GM19395 (cell line): Measurements from ENCODE around the gene NFATC2IP.
"Not testable (repeated sequence)": the region's sequence is repeated elsewhere in the genome, so short reads cannot be mapped to it uniquely, and the experiment has no call there.

Source experiments
- ATAC-seq: cut with Tn5 transposase; IDR thresholded peaks from one replicate; pipeline ENCODE4 v1.9.1; 2021; ENCODE audit warnings: mild to moderate bottlenecking, moderate library complexity; ENCODE audit not compliant: unreplicated experiment

Gene NFATC2IP

DNA sequence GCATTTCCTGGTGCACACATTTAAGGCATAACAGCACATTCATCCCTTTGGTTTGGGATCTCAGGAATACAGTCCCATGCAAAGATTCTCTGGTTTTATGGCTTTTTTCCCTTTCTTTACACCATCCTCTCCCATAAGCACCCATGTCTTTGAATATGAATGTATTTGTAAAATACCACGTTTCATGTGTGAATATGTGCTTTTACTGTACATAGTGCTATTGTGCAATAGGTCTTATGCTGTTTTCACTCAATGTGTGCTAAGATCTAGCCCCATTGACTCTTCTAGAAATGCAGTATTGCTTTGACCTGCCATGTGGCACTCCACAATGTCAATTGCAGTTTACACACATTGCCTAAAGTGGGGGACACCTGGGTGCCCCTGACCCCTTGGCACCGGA is 13.8 kb downstream of the NFATC2IP start:
- no peak for ATAC-seq

DNA sequence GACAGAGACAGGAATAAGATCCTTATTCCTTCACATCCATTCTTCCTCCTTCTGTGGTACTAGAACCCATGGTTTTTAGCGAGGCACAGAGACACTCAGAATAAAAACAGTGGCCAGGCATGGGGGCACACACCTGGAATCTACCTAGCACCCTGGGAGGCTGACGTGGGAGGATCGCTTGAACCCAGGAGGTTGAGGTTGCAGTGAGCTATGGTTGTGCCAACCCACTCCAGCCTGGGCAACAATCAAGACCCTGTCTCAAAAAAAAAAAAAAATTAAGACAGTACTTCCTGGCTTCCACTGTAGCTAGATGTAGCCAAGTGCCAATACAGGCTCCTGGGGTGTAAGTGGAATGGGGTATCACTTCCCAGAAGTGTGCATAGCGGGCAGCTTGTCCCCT is 16.4 kb downstream of the NFATC2IP start:
- no peak for ATAC-seq

DNA sequence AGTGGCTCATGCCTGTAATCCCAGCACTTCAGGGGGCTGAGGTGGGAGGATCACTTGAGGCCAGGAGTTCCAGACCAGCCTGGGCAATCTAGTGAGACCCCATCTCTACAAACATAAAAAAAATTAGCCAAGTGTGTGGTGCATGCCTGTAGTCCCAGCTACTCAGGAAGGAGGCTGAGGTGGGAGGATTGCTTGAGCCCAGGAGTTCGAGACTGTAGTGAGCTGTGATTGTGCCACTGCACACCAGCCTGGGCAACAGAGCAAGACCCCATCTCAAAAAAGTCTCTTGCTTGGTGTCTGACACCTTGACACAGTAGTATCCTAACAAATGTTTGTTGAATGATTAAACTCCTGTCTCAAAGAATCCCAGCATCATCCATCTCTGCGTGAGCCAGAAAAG is 19.0 kb downstream of the NFATC2IP start:
- not testable (repeated sequence) for ATAC-seq

DNA sequence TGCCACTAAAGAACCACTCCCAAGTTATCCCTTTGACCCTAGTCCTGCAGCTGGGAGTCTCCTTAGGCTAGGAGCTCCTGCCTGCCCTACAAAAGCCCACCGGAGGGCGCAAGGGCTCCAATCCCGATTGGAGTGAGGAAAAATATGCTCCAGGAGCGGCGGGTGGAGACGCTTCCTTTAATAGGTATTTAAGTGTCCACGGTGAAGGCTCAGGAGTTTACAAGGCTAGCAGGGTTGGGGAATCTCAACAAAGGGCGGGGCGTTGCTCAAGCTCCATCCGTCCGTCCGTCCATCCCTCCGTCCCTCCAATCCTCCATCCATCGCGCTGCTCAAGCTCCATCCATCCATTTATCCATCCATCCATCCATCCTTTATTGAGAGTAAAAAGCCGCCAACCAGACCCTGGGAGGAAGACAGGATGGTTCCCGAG is 23.3 kb downstream of the NFATC2IP start:
- ATAC-seq: peak; percentile 21

DNA sequence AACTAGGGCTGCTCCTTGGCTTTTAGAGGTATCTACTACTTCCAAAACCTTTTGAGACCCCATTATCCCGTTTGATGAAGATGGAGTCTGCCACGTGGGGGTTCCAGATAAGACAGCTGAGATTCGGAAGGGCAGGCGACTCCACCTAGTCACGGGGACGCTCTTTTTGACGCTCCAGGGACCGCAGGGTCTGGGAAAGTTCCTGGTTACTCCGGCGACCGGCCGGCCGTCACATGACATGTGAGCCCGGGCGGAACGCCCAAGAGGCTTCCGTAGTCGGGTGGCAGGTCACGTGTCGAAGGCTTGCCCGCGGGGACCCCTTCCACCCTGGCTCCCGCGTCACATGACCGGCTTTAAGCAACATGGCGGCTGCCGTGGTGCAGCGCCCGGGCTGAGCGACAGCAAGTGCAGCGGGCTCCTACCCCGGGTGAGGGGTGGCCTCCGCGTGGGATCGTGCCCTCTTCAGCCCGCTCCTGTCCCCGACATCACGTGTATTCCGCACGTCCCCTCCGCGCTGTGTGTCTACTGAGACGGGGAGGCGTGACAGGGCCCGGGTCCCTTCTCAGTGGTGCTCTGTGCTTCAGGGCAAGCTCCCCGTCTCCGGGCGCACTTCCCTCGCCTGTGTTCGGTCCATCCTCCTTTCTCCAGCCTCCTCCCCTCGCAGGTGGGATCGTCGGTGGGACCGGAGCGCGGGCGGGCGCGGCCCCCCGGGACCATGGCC is 23.9 kb downstream of the NFATC2IP start, which contains the start of gene SPNS1:
SPNS1 (plus strand) TSS at position 342 of the 721 bp plus-strand sequence; CDS start at position 716, 374 bp downstream.
- peak; percentile 88 for ATAC-seq

DNA sequence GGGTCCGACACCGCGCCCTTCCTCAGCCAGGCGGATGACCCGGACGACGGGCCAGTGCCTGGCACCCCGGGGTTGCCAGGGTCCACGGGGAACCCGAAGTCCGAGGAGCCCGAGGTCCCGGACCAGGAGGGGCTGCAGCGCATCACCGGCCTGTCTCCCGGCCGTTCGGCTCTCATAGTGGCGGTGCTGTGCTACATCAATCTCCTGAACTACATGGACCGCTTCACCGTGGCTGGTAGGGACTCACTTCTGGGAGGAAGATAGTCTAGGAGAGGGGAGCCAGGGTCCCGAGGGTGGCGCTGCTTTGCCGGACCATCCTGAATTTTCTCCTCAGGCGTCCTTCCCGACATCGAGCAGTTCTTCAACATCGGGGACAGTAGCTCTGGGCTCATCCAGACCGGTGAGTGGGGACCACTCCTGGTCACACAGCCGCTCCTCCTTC is 24.4 kb downstream of the NFATC2IP start:
- ATAC-seq: no peak

DNA sequence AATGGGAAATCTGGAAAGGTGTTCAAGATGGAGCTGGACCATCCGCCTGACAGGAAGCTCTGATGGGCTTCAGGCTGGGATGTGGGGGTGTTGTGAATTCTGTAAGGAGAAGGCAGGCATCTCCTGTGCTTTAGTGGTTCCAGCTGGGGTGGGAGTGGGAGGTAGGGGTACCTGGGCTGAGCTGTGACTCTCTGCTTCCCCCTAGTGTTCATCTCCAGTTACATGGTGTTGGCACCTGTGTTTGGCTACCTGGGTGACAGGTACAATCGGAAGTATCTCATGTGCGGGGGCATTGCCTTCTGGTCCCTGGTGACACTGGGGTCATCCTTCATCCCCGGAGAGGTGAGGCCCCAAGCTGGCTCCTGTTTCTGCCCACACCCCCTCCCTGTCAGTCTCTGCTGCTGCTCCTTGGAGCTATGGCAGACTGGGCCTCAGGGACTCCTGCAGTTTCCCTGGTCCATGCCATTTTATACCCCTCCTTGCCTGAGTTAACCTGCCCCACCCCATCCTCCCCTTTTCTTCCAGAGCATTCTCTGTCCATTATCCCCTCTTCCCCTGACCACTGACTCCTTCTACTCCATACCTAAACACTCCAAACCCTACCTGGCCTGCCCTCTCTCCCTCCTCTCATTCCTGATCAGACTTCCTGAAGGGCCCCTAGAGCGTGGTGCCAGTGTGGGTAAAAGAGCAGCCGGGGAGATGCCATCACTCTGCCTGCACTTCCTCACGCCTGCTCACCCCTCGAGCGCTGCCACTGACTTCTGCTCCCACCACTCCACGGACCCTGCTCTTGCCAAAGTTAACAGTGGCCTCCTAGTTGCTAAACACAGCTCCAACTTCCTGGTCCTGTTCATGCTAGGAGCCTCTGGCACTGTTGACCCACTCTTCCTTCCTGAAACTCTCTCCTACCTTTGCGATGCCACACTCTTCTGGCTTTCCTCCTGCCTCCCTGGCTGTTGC is 27.2 kb downstream of the NFATC2IP start:
- ATAC-seq: no peak

DNA sequence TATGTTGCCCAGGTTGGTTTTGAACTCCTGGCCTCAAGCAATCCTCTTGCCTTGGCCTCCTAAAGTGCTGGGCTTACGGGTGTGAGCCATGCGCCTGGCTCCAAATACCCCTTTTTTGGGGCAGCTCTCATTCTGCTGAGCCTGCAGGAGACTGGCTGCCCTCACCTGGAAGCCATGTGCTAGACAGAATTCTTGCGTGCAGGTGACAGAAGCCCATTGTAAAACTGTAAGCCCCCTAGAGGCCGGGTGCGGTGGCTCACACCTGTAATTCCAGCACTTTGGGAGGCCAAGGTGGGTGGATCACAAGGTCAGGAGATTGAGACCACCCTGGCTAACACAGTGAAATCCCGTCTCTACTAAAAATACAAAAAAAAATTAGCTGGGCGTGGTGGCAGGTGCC is 29.6 kb downstream of the NFATC2IP start:
- ATAC-seq: not testable (repeated sequence)

DNA sequence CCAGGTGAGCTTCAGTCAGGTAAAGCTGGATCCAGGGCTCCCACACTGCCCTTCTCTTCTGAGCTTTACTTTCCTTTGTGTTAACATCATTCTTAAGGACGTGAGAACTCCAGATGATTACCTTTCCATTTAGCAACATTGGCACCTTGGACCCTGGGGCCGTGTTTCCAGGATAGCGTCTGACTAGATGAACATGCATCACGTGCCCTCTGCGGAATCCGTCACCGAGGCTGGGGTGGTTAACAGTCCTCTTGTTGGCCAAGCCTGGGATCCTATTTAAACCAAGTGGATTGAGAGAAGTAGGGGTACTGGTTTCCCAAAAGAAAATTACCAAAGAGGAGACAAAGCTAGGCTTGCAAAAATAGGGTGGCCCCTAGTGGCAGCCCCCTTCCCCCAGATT is 30.2 kb downstream of the NFATC2IP start:
- ATAC-seq: no peak

DNA sequence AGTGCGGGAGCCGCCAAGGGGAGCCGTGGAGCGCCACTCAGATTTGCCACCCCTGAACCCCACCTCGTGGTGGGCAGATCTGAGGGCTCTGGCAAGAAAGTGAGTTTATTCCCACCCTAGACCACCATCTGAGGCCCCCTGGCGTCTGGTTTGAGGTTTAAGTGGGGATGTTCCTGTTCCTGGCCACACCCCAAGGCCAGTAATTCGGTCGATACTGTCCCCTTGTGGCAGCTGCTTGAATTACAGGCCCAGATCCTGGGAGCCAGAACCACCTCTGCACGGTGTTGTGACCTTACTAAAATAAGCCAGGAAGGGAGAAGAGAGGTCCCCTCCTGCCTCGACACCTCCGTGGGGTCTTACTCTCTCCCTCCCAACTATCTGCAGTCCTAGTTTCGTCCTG is 30.8 kb downstream of the NFATC2IP start:
- ATAC-seq: no peak

DNA sequence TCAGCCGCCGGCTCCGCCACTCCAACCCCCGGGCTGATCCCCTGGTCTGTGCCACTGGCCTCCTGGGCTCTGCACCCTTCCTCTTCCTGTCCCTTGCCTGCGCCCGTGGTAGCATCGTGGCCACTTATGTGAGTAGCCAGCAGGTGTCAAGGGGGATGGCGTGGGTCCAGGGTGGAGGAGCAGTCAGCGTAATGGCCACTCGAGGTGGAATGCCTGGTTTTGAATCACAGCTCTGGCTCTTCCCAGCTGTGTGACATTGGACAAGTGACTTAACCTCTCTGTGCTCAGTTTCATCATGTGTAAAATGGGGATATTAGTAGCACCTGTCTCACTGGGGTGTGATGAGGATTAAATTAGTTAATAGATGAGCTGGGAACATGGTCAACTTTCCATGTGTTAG is 31.7 kb downstream of the NFATC2IP start:
- no peak for ATAC-seq

DNA sequence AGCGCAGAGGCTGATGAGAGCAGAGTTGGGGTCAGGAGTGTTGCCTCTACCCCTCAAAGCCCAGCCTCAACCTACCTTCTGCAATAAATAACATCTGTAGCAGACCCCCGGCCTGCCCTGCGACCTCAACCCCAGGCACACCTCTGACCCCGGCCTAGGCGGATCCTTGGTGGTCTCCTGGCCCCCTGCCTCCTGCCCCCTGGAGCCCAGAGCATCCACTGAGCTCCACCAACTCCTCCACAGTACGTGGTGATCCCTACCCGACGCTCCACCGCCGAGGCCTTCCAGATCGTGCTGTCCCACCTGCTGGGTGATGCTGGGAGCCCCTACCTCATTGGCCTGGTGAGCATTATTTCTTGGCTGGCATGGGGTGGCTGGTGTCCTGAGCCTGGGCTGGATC is 32.2 kb downstream of the NFATC2IP start:
- ATAC-seq: no peak

DNA sequence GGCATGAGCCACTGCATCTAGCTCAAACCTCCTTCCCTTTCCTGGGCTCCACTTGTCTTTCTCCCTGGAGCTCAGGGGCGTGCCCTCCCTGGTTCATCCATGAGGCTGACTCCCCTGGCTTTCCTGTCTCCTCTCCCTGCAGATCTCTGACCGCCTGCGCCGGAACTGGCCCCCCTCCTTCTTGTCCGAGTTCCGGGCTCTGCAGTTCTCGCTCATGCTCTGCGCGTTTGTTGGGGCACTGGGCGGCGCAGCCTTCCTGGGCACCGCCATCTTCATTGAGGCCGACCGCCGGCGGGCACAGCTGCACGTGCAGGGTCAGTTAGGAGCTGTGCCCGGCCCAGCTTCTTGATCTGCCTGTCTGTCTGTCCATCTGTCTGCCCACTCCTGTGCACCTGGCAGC is 32.9 kb downstream of the NFATC2IP start:
- no peak for ATAC-seq

DNA sequence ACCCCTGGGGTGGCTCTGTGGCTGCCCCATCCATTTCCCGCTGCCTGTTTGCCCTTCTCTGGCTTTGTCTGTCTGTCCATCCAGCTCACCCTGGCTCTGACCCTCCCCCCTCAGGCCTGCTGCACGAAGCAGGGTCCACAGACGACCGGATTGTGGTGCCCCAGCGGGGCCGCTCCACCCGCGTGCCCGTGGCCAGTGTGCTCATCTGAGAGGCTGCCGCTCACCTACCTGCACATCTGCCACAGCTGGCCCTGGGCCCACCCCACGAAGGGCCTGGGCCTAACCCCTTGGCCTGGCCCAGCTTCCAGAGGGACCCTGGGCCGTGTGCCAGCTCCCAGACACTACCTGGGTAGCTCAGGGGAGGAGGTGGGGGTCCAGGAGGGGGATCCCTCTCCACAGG is 33.4 kb downstream of the NFATC2IP start:
- ATAC-seq: no peak

DNA sequence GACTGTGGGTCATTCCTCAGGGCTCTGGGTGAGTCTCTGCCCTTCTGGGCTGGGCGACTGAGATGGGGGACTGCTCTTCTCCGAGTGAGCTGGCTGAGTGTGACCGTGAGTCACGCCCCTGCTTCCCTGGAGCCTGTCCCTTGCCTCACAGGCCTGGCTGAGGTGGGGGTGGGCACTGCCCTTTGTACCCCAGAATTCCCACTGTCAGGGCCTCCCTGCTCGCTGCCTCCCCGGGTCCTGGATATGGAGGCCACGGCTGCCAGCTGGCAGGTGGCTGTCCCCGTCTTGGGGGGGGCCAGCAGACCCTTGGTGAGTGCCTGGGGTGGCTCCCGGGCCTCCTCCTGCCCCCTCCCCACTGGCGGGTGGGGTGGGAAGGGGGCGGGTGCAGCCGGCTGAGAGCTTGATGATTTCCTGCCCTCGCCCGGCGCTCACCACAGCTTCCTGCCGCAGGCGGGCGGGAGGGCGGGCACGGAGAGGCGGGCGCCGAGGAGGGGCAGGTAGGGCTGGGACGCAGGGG is 33.9 kb downstream of the NFATC2IP start, which contains the start of gene LAT:
LAT (plus strand) TSS at position 434 of the 517 bp plus-strand sequence. CDS start 366 bp downstream, outside the sequence.
- ATAC-seq: no peak

DNA sequence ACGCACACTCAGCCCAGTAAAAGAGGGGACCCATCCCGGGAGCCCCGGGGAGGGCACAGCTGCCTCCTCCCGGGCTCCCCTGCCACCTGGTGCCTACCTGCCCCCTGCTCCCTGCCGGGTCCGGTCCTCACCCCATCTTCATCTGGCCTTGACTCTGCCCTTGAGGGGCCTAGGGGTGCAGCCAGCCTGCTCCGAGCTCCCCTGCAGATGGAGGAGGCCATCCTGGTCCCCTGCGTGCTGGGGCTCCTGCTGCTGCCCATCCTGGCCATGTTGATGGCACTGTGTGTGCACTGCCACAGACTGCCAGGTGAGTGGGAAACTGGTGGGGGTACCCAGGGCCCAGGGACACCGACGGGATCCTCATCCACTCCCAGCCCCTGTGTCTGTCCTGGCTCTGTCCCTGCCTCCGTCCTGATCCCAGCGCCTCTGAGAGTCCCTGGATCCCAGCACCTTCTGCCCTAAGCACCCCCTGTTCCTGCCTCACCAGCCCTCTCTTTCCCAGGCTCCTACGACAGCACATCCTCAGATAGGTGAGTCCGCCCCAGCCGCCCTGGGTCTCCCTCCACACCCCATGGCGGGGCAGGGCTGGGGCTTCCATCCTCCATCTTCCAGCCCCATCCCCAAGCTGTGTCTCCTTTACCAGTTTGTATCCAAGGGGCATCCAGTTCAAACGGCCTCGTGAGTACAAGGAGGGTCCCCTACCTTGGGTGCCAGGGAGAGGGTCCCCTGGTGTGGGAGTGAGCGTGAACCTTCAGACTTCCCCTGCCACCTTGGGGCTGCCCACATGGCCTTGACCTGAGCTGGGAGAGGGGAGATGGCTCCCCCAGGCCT is 34.7 kb downstream of the NFATC2IP start:
- ATAC-seq: no peak

DNA sequence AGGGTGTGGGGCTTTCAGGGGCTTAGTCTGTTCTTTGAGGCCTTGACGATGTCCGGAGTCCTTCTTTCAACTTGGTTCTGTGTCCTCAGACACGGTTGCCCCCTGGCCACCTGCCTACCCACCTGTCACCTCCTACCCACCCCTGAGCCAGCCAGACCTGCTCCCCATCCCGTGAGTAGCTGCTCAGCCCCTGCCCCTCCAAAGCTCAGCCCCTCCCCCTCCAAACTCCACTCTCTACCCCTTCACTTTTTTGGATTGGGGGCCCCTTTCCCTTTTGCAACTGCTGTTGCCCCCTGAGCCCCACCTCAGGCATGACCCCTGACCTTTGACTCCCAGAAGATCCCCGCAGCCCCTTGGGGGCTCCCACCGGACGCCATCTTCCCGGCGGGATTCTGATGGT is 35.3 kb downstream of the NFATC2IP start:
- no peak for ATAC-seq

DNA sequence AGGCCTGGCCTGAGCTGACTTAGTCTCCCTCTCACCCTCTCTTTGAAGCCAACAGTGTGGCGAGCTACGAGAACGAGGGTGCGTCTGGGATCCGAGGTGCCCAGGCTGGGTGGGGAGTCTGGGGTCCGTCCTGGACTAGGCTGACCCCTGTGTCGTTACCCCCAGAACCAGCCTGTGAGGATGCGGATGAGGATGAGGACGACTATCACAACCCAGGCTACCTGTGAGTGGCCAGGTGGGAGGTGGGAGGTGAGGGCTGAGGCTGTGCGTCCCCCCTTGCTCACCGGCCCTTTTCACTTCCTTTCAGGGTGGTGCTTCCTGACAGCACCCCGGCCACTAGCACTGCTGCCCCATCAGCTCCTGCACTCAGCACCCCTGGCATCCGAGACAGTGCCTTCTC is 35.8 kb downstream of the NFATC2IP start:
- ATAC-seq: no peak

DNA sequence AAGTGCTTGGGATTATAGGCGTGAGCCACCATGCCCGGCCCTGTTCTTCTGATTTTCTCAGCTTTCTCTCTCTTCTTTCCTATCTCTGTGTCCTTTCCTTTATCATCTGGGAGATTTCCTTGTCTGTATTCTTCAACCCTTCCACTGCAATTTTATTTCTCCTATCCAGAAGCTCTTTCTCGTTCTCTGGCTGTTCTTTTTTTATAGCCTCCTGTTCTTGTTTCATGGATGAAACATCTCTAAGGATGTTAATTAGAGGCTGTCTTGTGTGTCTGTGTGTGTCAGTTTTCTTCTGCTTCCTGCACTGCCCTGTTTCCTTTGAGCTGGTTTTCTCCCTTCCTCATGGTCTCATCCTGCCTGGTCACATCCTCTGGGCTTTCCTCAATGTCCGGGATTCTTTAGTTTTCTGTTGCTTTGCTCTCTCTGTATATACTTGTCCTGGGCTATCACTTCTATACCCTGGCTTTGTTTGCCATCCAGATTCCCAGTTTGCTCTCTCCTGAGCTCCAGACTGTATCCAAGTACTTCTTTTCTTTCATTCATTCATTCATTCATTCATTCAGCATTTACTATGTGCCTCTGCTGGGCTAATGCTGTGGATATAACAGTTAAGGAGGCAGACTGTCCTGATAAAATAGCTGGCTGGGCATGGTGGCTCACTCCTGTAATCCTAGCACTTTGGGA is 36.6 kb downstream of the NFATC2IP start:
- ATAC-seq: no peak

DNA sequence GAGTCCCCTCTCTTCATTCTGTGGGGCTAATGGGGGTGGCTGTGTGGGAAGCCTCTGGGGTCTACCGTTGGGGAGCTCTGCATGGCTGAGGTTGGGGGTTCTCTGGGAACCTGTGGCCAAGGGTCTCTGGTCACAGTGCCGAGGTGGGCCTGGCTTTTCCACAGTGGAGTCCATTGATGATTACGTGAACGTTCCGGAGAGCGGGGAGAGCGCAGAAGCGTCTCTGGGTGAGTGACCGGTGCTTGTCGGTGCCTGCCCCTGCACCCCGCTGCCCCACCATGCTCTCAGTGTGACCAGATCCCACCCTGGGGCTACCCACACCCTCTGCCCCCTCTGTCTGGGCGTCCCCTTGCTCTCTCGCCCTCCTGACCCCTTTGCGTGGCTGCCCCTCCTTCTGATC is 38.6 kb downstream of the NFATC2IP start:
- no peak for ATAC-seq
